Measurements from ENCODE around the gene CCDC9. TPM values are rescaled to one million over a fixed set of nuclear protein-coding genes. Genes with fewer than 3 reads are reported as not detected.

CCDC9 gene
- polyA plus RNA-seq, 12 donors = 15.4 to 29.5 (median 19.2) TPM; not detected in 1

Other genes with a start within 250 kb of the CCDC9 start
- 1 to 10 TPM in 10 of 12 donors, not detected in 2; 1.1 to 2.5 (median 1.9) TPM for gene NPAS1, start 236.7 kb upstream of the CCDC9 start, polyA plus RNA-seq (ENCODE audit: insufficient read length in 12 of 12)
- gene TMEM160, start 207.9 kb upstream of the CCDC9 start, polyA plus RNA-seq (ENCODE audit: insufficient read length in 12 of 12) = 10 to 100 TPM in 1 of 12 donors, 1 to 10 TPM in 10, not detected in 1; 3.4 to 20.4 (median 5.4) TPM
- 10 to 100 TPM in 11 of 12 donors, not detected in 1; 17.7 to 41.1 (median 24.8) TPM for gene ZC3H4, start 142.7 kb upstream of the CCDC9 start, polyA plus RNA-seq (ENCODE audit: insufficient read length in 12 of 12)
- 10 to 100 TPM in 11 of 12 donors, not detected in 1; 53.5 to 94.9 (median 76.7) TPM for gene SAE1, start 125.7 kb upstream of the CCDC9 start, polyA plus RNA-seq (ENCODE audit: insufficient read length in 12 of 12)
- gene BBC3, start 25.3 kb upstream of the CCDC9 start, polyA plus RNA-seq (ENCODE audit: insufficient read length in 12 of 12) = 1 to 10 TPM in 10 of 12 donors, under 1 TPM in 1, not detected in 1; 0.98 to 9.5 (median 1.8) TPM
- 10 to 100 TPM in 2 of 12 donors, 1 to 10 TPM in 9, not detected in 1; 6.4 to 12.8 (median 8.0) TPM for gene INAFM1, start 18.4 kb downstream of the CCDC9 start, polyA plus RNA-seq (ENCODE audit: insufficient read length in 12 of 12)
- 1 to 10 TPM in 10 of 12 donors, not detected in 2; 1.3 to 4.3 (median 2.0) TPM for gene C5AR1, start 53.3 kb downstream of the CCDC9 start, polyA plus RNA-seq (ENCODE audit: insufficient read length in 12 of 12)
- 1 to 10 TPM in 1 of 12 donors, under 1 TPM in 9, not detected in 2; 0.27 to 1.0 (median 0.41) TPM for gene C5AR2, start 75.7 kb downstream of the CCDC9 start, polyA plus RNA-seq (ENCODE audit: insufficient read length in 12 of 12)
- gene DHX34, start 92.8 kb downstream of the CCDC9 start, polyA plus RNA-seq (ENCODE audit: insufficient read length in 12 of 12) = 10 to 100 TPM in 4 of 12 donors, 1 to 10 TPM in 7, not detected in 1; 6.9 to 15.5 (median 9.6) TPM
- gene MEIS3, start 163.0 kb downstream of the CCDC9 start, polyA plus RNA-seq (ENCODE audit: insufficient read length in 12 of 12) = 10 to 100 TPM in 2 of 12 donors, 1 to 10 TPM in 8, not detected in 2; 5.1 to 17.8 (median 7.8) TPM
- gene SLC8A2, start 215.4 kb downstream of the CCDC9 start, polyA plus RNA-seq (ENCODE audit: insufficient read length in 12 of 12) = under 1 TPM in 10 of 12 donors, not detected in 2; 0.11 to 0.51 (median 0.37) TPM
- gene KPTN, start 227.7 kb downstream of the CCDC9 start, polyA plus RNA-seq (ENCODE audit: insufficient read length in 12 of 12) = 10 to 100 TPM in 1 of 12 donors, 1 to 10 TPM in 10, not detected in 1; 5.9 to 13.1 (median 8.0) TPM